GM12878 (cell line): Measurements from ENCODE around the gene SUSD1. TPM values are rescaled to one million over a fixed set of nuclear protein-coding genes. Genes with fewer than 3 reads are reported as not detected.

Source experiments
- ATAC-seq: fragments of 200-7000 bp; cut with Tn5 transposase; 3 replicates; pipeline ENCODE4 v1.9.1; 2020; ENCODE audit warnings: mild to moderate bottlenecking, moderate library complexity
- BruUV-seq: library from RNA; stranded (reverse); fragments of 400-500 nt; replicated peaks from 2 replicates; lab custom pipeline; 2021; lab: Mats Ljungman, UMichigan
- CTCF ChIA-PET: fragments of 300-600 bp; sonication (Branson Sonifier 250); formaldehyde crosslinking; extraction: SDS; loops from one replicate; lab custom pipeline; 2021; ENCODE audit warnings: inconsistent platforms; lab: Yijun Ruan, JAX
- POLR2A ChIA-PET: fragments of 350-600 bp; formaldehyde crosslinking; extraction: SDS; loops from one replicate; lab custom pipeline; 2021; ENCODE audit warnings: inconsistent platforms; lab: Charles Lee
- RAD21 ChIA-PET: fragments of 300-600 bp; sonication (Branson Sonifier 250); formaldehyde crosslinking; loops from one replicate; lab custom pipeline; 2023; ENCODE audit warnings: antibody characterized with exemption; ENCODE audit not compliant: unreplicated experiment; lab: Charles Lee
- SMC1A ChIA-PET: fragments of 300-600 bp; sonication (Branson Sonifier 250); formaldehyde crosslinking; loops from one replicate; lab custom pipeline; 2023; ENCODE audit not compliant: unreplicated experiment, uncharacterized antibody; lab: Charles Lee
- DNase-seq: peaks from one replicate; pipeline ENCODE4 v3.0.0-alpha.2; 2011; ENCODE audit warnings: low read depth, low spot score
- FAIRE-seq: peaks from 3 replicates; lab custom pipeline; 2011; peaks lifted over from hg19 to GRCh38; lab: Jason Lieb, UNC
- H2AFZ ChIP-seq: 2 replicates; pipeline ENCODE4 v1.6.0; 2011; ENCODE audit warnings: low read depth, low read length, control low read depth; ENCODE audit not compliant: control insufficient read depth
- H3K27ac ChIP-seq: 2 replicates; pipeline ENCODE4 v1.5.1; 2011; ENCODE audit warnings: control low read depth; ENCODE audit not compliant: control insufficient read depth, insufficient read depth
- H3K27me3 ChIP-seq, 2 experiments: replicated peaks in 1 of 2; 2 replicates each; pipeline versions ENCODE4 v1.6.0 to v1.6.1; 2011; ENCODE audit warnings: low read length in 1 of 2; ENCODE audit not compliant: control insufficient read depth in 2 of 2, insufficient read depth in 2 of 2
- H3K36me3 ChIP-seq, 2 experiments: 2 replicates each; pipeline ENCODE4 v1.5.1; 2011; ENCODE audit warnings: low read length in 1 of 2; ENCODE audit not compliant: control insufficient read depth in 2 of 2, insufficient read depth in 2 of 2
- H3K4me1 ChIP-seq: 2 replicates; pipeline ENCODE4 v1.6.1; 2011; ENCODE audit warnings: mild to moderate bottlenecking, low read length, moderate library complexity, mixed read lengths; ENCODE audit not compliant: control insufficient read depth, insufficient read depth
- H3K4me2 ChIP-seq: 2 replicates; pipeline ENCODE4 v1.6.0; 2011; ENCODE audit warnings: control low read depth; ENCODE audit not compliant: control insufficient read depth, insufficient read depth
- H3K4me3 ChIP-seq: fragments of 200-600 bp; sonication (generic); 2 replicates; pipeline ENCODE4 v1.5.1; 2016
- H3K79me2 ChIP-seq: 2 replicates; pipeline ENCODE4 v1.6.0; 2011; ENCODE audit warnings: low read length; ENCODE audit not compliant: control insufficient read depth, insufficient read depth
- H3K9ac ChIP-seq: 2 replicates; pipeline ENCODE4 v1.8.0; 2011; ENCODE audit warnings: low read length, control low read depth, mixed read lengths; ENCODE audit not compliant: control insufficient read depth, insufficient read depth
- H3K9me3 ChIP-seq: replicated peaks from 3 replicates; pipeline ENCODE4 v1.5.1; 2011; ENCODE audit warnings: mild to moderate bottlenecking, low read length; ENCODE audit not compliant: control insufficient read depth, insufficient read depth
- H4K20me1 ChIP-seq: 2 replicates; pipeline ENCODE4 v1.6.0; 2011; ENCODE audit not compliant: control insufficient read depth, insufficient read depth
- BRCA1 ChIP-seq: IDR thresholded peaks from 2 replicates; pipeline ENCODE4 v1.6.1; 2011; ENCODE audit warnings: low read depth, low read length, improper control_type of control experiment
- CBX5 ChIP-seq: sonication (generic); IDR thresholded peaks from 2 replicates; pipeline ENCODE4 v1.6.1; 2016; ENCODE audit warnings: low read depth, moderate library complexity, mild to moderate bottlenecking, inconsistent platforms
- CEBPB ChIP-seq, 2 experiments: fragments of 150-350 bp in 1 of 2; IDR thresholded peaks; 2 replicates each; pipeline ENCODE4 v1.6.1; 2012 to 2014; ENCODE audit warnings: low read depth in 2 of 2, low read length in 2 of 2, borderline replicate concordance in 1 of 2, inconsistent platforms in 1 of 2
- FOXK2 ChIP-seq: fragments of 450-650 bp; IDR thresholded peaks from 2 replicates; pipeline ENCODE4 v1.6.1; 2017; ENCODE audit warnings: mild to moderate bottlenecking, moderate library complexity
- JUND ChIP-seq: IDR thresholded peaks from 2 replicates; pipeline ENCODE4 v1.6.1; 2012; ENCODE audit warnings: low read depth, mild to moderate bottlenecking, low read length, improper control_type of control experiment, moderate library complexity
- MYB ChIP-seq: fragments of 150-350 bp; IDR thresholded peaks from 2 replicates; pipeline ENCODE4 v1.6.1; 2014; ENCODE audit warnings: mild to moderate bottlenecking, low read depth, low read length, borderline replicate concordance
- NR2C2 ChIP-seq: IDR thresholded peaks from 2 replicates; pipeline ENCODE4 v1.6.1; 2011; ENCODE audit warnings: borderline replicate concordance, low read depth; ENCODE audit not compliant: control insufficient read depth, insufficient read length
- POLR2AphosphoS2 ChIP-seq: IDR thresholded peaks from 2 replicates; pipeline ENCODE4 v1.6.1; 2011; ENCODE audit warnings: low read depth, mild to moderate bottlenecking, low read length, improper control_type of control experiment, moderate library complexity
- REST ChIP-seq: IDR thresholded peaks from 2 replicates; pipeline ENCODE4 v1.6.1; 2012; ENCODE audit warnings: mild to moderate bottlenecking, low read depth, low read length
- SMC3 ChIP-seq: IDR thresholded peaks from 2 replicates; pipeline ENCODE4 v1.6.1; 2011; ENCODE audit warnings: low read length, improper control_type of control experiment, borderline replicate concordance
- SPI1 ChIP-seq: IDR thresholded peaks from 2 replicates; pipeline ENCODE4 v1.6.1; 2011; ENCODE audit warnings: low read depth, mild to moderate bottlenecking, low read length, moderate library complexity, borderline replicate concordance; ENCODE audit not compliant: insufficient read depth
- SUZ12 ChIP-seq: fragments of 200-600 bp; sonication (generic); IDR thresholded peaks from one replicate; pipeline ENCODE4 v1.6.1; 2018; ENCODE audit warnings: antibody characterized with exemption, mild to moderate bottlenecking; ENCODE audit not compliant: unreplicated experiment
- ZBTB33 ChIP-seq: fragments of 450-650 bp; IDR thresholded peaks from 2 replicates; pipeline ENCODE4 v1.6.1; 2017; ENCODE audit warnings: mild to moderate bottlenecking
- ZNF622 ChIP-seq: fragments of 450-650 bp; IDR thresholded peaks from 2 replicates; pipeline ENCODE4 v1.6.1; 2017; ENCODE audit warnings: mild to moderate bottlenecking, inconsistent platforms
- ZZZ3 ChIP-seq: IDR thresholded peaks from 2 replicates; pipeline ENCODE4 v1.6.1; 2011; ENCODE audit warnings: low read depth; ENCODE audit not compliant: control insufficient read depth, insufficient read length
- WGBS: methylation state at CpG from one replicate; pipeline ENCODE4 v1.1.6; 2016; ENCODE audit warnings: low lambda C conversion rate; ENCODE audit not compliant: insufficient replicate concordance, insufficient coverage; ENCODE audit errors: missing lambda C conversion rate; 5-methylcytosine and 5-hydroxymethylcytosine counted together
- in situ Hi-C: fragments of 300-500 bp; cut with MboI; formaldehyde crosslinking; loops from 9 replicates; pipeline ENCODE4 v1.14.3; 2018; ENCODE audit warnings: mixed read lengths
- intact Hi-C: fragments of 100-400 bp; cut with micrococcal nuclease; formaldehyde crosslinking; loops from one replicate; pipeline ENCODE4 v1.14.2; 2022; ENCODE audit not compliant: unreplicated experiment
- polyA plus RNA-seq, 11 experiments: library from polyadenylated mRNA; depleted of rRNA in 4 of 11; unstranded in 6 of 11; stranded (reverse) in 5 of 11; fragments of >200 nt; fragmentation: Nextera tagmentation in 4 of 11; fragmentation: Illumina TruSeq in 1 of 11; extraction: Ambion mirVana in 4 of 11; extraction: Trizol in 1 of 11; gene quantifications; 1 replicate in 1 of 11; 2 replicates in 10 of 11; pipeline versions ENCODE4 v1.2.1 to v1.2.3, GENCODE V29; 2011 to 2016; ENCODE audit warnings: inconsistent platforms in 2 of 11, missing spikeins in 2 of 11, low read depth in 1 of 11
- total RNA-seq, 4 experiments: library from RNA; depleted of rRNA in 3 of 4; stranded (reverse); fragments of >200 nt in 3 of 4; fragmentation: Illumina TruSeq in 1 of 4; extraction: Trizol in 1 of 4; gene quantifications; 2 replicates each; pipeline versions ENCODE4 v1.2.1 to v1.2.3, GENCODE V29; 2013 to 2021

SUSD1 gene
- total and polyA plus RNA-seq, 10 of the 15 experiments (the other 5 are each of a cell fraction or from before 2014, with no cell fraction given), result 6.7 to 20.8 (median 13.2) TPM

GRCh38 chr9:112025850-112026249 is 149.2 kb downstream of the SUSD1 start:
- DNase-seq (no peak), ATAC-seq (no peak), FAIRE-seq (no peak)
- BruUV-seq, result no TSS peak
- H3K79me2 ChIP-seq, result peaks cover 23% of the 10 kb centered on the region
- ChIA-PET SMC1A (interaction anchor here (11.3 to 14.5 kb wide), 3 partner anchors 9 to 46 kb away, joined by 269 to 313 read pairs (median 301); no protein-coding TSS in a partner anchor), POLR2A (interaction anchor here (10.9 kb wide), 1 partner anchor 11 kb away, joined by 124 read pairs; no protein-coding TSS in a partner anchor), CTCF (interaction anchor here (0.5 to 6.4 kb wide), 2 partner anchors 47 to 319 kb away, joined by 5 to 74 read pairs; no protein-coding TSS in a partner anchor), RAD21 (interaction anchor here (12.1 to 14.7 kb wide), 2 partner anchors 41 to 48 kb away, joined by 174 to 339 read pairs; no protein-coding TSS in a partner anchor)
- H3K4me1 ChIP-seq, result peaks cover 41% of the 10 kb centered on the region
- no peak overlapping the region for H3K9ac ChIP-seq
- H3K4me2 ChIP-seq, result no peak overlapping the region
- no peaks in the 10 kb centered on the region for H3K36me3 ChIP-seq
- in situ Hi-C loops (no loop called here), intact Hi-C loops (no loop called here)
- H3K27ac ChIP-seq, result no peak overlapping the region
- no peaks in the 10 kb centered on the region for H3K27me3 ChIP-seq
- no peak overlapping the region for H3K4me3 ChIP-seq
- 94% methylated on average over 3 of the region's 3 CpGs for WGBS
- H2AFZ ChIP-seq, result no peak overlapping the region
- no peaks in the 10 kb centered on the region; the same call in 2 of the 3 replicates for H3K9me3 ChIP-seq
- H4K20me1 ChIP-seq, result no peaks in the 10 kb centered on the region
- TF ChIP-seq MYB, result no peak
- no peak for TF ChIP-seq CBX5
- no peak for TF ChIP-seq ZZZ3
- TF ChIP-seq REST, result no peak
- no peak for TF ChIP-seq NR2C2
- TF ChIP-seq SPI1, result no peak
- TF ChIP-seq ZNF622, result no peak
- no peak for TF ChIP-seq POLR2AphosphoS2
- TF ChIP-seq JUND, result no peak
- no peak for TF ChIP-seq SMC3
- TF ChIP-seq FOXK2, result no peak
- no peak for TF ChIP-seq CEBPB (IDR thresholded peaks at IDR 0.05; ENCODE audit: borderline replicate concordance in 1 of 2, low read depth in 2 of 2, low read length in 2 of 2)
- TF ChIP-seq ZBTB33, result no peak
- TF ChIP-seq BRCA1, result no peak
- no peak for TF ChIP-seq SUZ12
